Measurements from ENCODE around the gene MIGA2.

MIGA2 gene

DNA sequence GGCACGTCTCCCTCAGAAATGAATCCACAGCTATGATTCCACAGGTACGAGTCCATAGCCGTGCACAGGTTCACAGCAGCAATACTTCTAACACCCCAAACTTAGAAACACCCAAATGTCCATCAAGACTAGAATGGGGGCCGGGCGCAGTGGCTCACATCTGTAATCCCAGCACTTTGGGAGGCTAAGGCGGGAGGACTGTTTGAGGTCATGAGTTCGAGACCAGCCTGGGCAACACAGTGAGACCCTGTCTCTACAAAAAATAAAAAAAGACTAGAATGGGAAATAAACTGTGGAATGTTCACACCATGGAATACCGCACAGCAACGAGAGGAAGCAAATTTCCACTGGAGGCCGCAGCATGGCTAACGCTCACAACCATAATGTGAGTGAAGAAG lies 40.2 kb downstream of the MIGA2 start:
- DNase-seq = no peak

DNA sequence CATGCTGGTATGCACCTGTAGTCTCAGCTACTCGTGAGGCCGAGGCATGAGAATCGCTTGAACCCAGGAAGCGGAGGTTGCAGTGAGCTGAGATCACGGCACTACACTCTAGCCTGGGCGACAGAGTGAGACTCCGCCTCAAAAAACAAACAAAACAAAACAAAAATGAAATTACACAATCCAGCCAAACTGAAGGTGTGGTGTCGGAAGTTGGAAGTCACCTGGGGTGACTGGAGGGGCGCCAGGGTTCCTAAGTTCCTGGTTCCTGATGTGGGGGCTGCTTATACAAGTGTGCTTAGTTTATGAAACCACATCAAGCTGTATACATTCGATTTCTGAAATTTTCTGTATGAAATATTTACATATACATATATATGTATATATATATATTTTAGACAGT lies 40.8 kb downstream of the MIGA2 start:
- DNase-seq = no peak

DNA sequence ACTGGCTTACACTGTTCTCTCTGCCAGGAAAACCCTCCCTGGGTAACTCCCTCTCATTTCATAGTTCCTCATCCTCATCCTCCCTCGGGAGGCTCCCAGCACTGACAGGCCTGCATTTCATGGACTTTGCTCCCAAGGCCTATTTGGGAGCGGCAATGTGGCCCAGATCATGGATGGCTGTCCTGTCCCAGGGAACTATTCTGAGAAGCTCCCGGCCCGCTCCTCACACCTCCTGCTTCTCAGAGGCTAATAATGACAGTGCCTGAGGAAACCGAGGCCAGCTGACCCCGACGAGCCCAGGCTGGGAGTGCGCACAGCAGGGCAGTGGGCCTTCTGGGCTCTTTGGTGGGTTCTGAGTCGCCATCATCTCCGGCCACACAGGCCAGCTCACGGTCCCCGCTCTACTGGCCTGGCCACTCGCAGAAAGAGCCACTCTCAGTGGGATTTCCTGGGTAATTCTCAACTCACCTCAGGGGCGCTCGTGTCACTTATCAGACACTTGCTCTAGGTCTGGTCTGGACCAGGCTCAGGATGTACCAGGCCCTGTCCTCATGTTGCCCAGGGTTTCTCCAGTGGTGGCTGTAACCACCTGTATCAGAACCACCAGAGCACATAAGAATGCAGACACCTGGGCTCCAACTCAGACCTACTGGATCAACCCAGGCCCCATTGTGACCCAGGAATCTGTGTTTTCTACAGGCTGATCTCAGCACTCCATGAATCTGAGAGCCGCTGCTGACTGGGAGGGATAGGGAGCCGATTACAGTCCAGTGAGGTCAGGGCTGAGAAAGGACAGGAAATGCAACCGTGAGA lies 42.5 kb downstream of the MIGA2 start:
- no peak for DNase-seq

DNA sequence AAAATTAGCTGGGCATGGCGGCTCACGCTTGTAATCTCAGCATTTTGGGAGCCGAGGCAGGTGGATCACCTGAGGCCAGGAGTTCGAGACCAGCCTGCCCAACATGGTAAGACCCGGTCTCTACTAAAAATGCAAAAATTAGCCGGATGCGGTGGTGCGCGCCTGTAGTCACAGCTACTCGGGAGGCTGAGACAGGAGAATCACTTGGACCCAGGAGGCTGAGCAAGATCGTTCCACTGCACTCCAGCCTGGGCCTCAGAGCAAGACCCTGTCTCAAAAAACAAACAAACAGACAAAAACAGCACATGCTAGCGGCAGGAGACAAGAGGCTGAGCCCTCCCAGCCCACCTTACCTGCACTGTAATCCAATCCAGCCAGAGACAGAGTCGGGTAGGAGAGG lies 43.4 kb downstream of the MIGA2 start:
- no peak for DNase-seq

DNA sequence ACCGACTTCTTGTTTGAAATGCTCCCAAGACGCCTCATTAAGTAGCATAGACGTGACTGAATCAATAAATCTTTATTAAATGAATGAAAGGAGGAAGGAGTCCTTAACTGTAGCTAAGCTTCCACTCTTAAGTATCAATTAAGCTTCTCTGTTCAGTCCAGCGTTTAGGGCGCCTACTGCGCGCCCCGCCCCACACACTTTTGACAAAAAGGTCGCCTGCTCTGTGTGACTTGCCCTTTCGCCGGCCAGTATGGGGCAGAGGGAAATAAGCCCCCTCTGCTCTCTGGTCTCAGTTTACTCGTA lies 43.8 kb downstream of the MIGA2 start:
- DNase-seq = no peak

GRCh38 chr9:129080601-129081387 lies 44.4 kb downstream of the MIGA2 start, which contains the start of gene DOLPP1:
Gene DOLPP1 (plus strand): TSS chr9:129081111. CDS start chr9:129081132, 21 bp downstream.
- DNase-seq = peak; percentile 99

DNA sequence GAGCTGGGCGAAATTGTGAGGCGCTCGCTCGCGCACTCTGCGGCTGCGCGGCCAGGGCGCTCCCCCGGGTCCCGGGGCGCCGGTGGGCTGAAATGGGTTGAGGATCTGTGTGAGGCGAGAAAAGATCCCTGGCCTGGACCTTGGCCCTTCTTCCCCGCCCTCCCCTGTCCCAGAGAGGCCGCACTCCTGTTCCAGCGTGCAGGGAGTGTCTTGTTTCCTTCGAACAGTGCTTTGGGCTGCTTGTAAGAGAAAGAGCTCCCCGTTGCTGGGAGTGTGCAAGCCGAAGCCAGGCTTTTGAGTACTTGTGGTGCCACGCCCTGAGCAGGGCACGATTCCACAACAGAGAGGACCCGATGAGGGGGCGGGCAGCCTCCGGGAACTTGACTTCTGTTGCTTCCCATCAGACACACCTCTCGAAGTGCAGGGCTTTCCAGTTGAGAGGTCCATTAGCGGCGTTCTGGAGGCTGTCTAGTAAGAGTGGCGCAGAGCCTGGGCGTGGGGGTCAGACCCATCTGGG lies 45.0 kb downstream of the MIGA2 start:
- DNase-seq = no peak

GRCh38 chr9:129084087-129084486 lies 47.7 kb downstream of the MIGA2 start:
- no peak for DNase-seq

- DNase-seq = no peak
Measured at GRCh38 chr9:129089246-129089645, 52.8 kb downstream of the MIGA2 start.

GRCh38 chr9:129093602-129094386 lies 57.4 kb downstream of the MIGA2 start:
- no peak for DNase-seq

- DNase-seq = no peak
Measured at GRCh38 chr9:129094387-129095169, 58.2 kb downstream of the MIGA2 start.

DNA sequence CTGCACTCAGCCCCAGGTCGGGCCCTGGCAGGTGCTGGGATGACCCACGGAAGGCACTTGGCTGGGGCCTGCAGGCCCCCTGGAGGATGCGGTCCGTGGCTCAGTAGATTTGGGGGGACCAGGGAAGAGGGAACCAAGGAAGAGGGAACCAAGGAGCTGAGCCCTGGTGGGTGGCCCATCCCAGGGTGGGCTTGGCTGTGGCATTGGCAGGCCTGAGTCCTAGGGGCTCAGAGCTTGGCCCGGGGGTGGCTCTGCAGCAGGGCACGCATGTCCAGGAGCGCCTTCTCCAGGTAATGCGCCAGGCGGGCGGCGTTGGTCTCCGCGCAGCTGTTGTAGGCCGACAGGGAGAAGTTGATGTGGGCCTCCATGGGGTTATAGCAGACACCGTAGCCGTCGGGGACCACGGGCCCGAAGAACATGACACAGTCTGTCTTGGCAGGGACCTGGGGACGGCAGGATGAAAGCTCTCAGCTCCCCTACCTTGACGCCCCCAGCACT lies 58.8 kb downstream of the MIGA2 start:
- no peak for DNase-seq

- DNase-seq = no peak
Measured at GRCh38 chr9:129095908-129096307, 59.5 kb downstream of the MIGA2 start.

GRCh38 chr9:129097671-129098306 lies 61.4 kb downstream of the MIGA2 start:
- DNase-seq = no peak

DNA sequence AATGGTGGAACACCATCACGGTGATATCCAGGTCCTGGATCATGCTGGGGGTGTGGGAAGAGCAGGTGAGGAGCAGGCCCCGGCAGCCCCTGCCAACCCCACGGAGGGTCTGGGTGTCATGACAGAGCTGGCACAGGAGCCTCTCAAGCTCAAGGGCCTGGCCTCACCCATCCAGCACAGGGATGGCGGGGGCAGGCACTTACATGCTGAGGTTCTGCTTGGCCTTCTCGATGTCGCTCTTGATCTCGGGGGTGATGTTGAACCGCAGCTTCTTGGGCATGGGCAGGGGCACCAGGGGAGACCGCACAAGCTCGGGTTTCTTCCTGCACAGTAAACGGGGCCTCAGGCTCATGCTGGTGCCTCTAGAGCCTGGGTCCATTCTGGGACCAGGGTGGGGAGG lies 61.9 kb downstream of the MIGA2 start:
- DNase-seq = no peak

GRCh38 chr9:129100383-129101169 lies 64.2 kb downstream of the MIGA2 start:
- no peak for DNase-seq

- DNase-seq = no peak
Measured at GRCh38 chr9:129101279-129101678, 64.9 kb downstream of the MIGA2 start.

- DNase-seq = no peak
Measured at GRCh38 chr9:129102095-129102525, 65.7 kb downstream of the MIGA2 start.

- DNase-seq = no peak
Measured at GRCh38 chr9:129102791-129103594, 66.6 kb downstream of the MIGA2 start.

- no peak for DNase-seq
Measured at GRCh38 chr9:129103595-129103965, 67.2 kb downstream of the MIGA2 start.
